GM12878 (cell line): ENCODE data around the gene TGFB1. TPM values are rescaled to one million over a fixed set of nuclear protein-coding genes. Genes with fewer than 3 reads are reported as not detected.

Experiments
- ATAC-seq: fragments of 200-7000 bp; cut with Tn5 transposase; 3 replicates; pipeline ENCODE4 v1.9.1; 2020; ENCODE audit warnings: mild to moderate bottlenecking, moderate library complexity
- BruUV-seq: library from RNA; stranded (reverse); fragments of 400-500 nt; replicated peaks from 2 replicates; lab custom pipeline; 2021; lab: Mats Ljungman, UMichigan
- CTCF ChIA-PET: fragments of 300-600 bp; sonication (Branson Sonifier 250); formaldehyde crosslinking; extraction: SDS; loops from one replicate; lab custom pipeline; 2021; ENCODE audit warnings: inconsistent platforms; lab: Yijun Ruan, JAX
- POLR2A ChIA-PET: fragments of 350-600 bp; formaldehyde crosslinking; extraction: SDS; loops from one replicate; lab custom pipeline; 2021; ENCODE audit warnings: inconsistent platforms; lab: Charles Lee
- RAD21 ChIA-PET: fragments of 300-600 bp; sonication (Branson Sonifier 250); formaldehyde crosslinking; loops from one replicate; lab custom pipeline; 2023; ENCODE audit warnings: antibody characterized with exemption; ENCODE audit not compliant: unreplicated experiment; lab: Charles Lee
- SMC1A ChIA-PET: fragments of 300-600 bp; sonication (Branson Sonifier 250); formaldehyde crosslinking; loops from one replicate; lab custom pipeline; 2023; ENCODE audit not compliant: unreplicated experiment, uncharacterized antibody; lab: Charles Lee
- DNase-seq: peaks from one replicate; pipeline ENCODE4 v3.0.0-alpha.2; 2011; ENCODE audit warnings: low read depth, low spot score
- FAIRE-seq: peaks from 3 replicates; lab custom pipeline; 2011; peaks lifted over from hg19 to GRCh38; lab: Jason Lieb, UNC
- H2AFZ ChIP-seq: 2 replicates; pipeline ENCODE4 v1.6.0; 2011; ENCODE audit warnings: low read depth, low read length, control low read depth; ENCODE audit not compliant: control insufficient read depth
- H3K27ac ChIP-seq: 2 replicates; pipeline ENCODE4 v1.5.1; 2011; ENCODE audit warnings: control low read depth; ENCODE audit not compliant: control insufficient read depth, insufficient read depth
- H3K27me3 ChIP-seq, 2 experiments: replicated peaks in 1 of 2; 2 replicates each; pipeline versions ENCODE4 v1.6.0 to v1.6.1; 2011; ENCODE audit warnings: low read length in 1 of 2; ENCODE audit not compliant: control insufficient read depth in 2 of 2, insufficient read depth in 2 of 2
- H3K36me3 ChIP-seq, 2 experiments: 2 replicates each; pipeline ENCODE4 v1.5.1; 2011; ENCODE audit warnings: low read length in 1 of 2; ENCODE audit not compliant: control insufficient read depth in 2 of 2, insufficient read depth in 2 of 2
- H3K4me1 ChIP-seq: 2 replicates; pipeline ENCODE4 v1.6.1; 2011; ENCODE audit warnings: mild to moderate bottlenecking, low read length, moderate library complexity, mixed read lengths; ENCODE audit not compliant: control insufficient read depth, insufficient read depth
- H3K4me2 ChIP-seq: 2 replicates; pipeline ENCODE4 v1.6.0; 2011; ENCODE audit warnings: control low read depth; ENCODE audit not compliant: control insufficient read depth, insufficient read depth
- H3K4me3 ChIP-seq: fragments of 200-600 bp; sonication (generic); 2 replicates; pipeline ENCODE4 v1.5.1; 2016
- H3K79me2 ChIP-seq: 2 replicates; pipeline ENCODE4 v1.6.0; 2011; ENCODE audit warnings: low read length; ENCODE audit not compliant: control insufficient read depth, insufficient read depth
- H3K9ac ChIP-seq: 2 replicates; pipeline ENCODE4 v1.8.0; 2011; ENCODE audit warnings: low read length, control low read depth, mixed read lengths; ENCODE audit not compliant: control insufficient read depth, insufficient read depth
- H3K9me3 ChIP-seq: replicated peaks from 3 replicates; pipeline ENCODE4 v1.5.1; 2011; ENCODE audit warnings: mild to moderate bottlenecking, low read length; ENCODE audit not compliant: control insufficient read depth, insufficient read depth
- H4K20me1 ChIP-seq: 2 replicates; pipeline ENCODE4 v1.6.0; 2011; ENCODE audit not compliant: control insufficient read depth, insufficient read depth
- EED ChIP-seq: sonication (generic); IDR thresholded peaks from 2 replicates; pipeline ENCODE4 v1.6.1; 2016; ENCODE audit warnings: antibody characterized with exemption, low read depth
- FOXM1 ChIP-seq: IDR thresholded peaks from 2 replicates; pipeline ENCODE4 v1.6.1; 2012; ENCODE audit warnings: low read depth, mild to moderate bottlenecking, inconsistent platforms, low read length, moderate library complexity
- POLR2A ChIP-seq: IDR thresholded peaks from 2 replicates; pipeline ENCODE4 v1.6.1; 2011; ENCODE audit warnings: low read depth, mild to moderate bottlenecking, low read length
- RBBP5 ChIP-seq: fragments of 200-600 bp; sonication (generic); conservative IDR thresholded peaks from 2 replicates; pipeline ENCODE4 v1.6.1; 2016
- ZBED1 ChIP-seq: IDR thresholded peaks from 2 replicates; pipeline ENCODE4 v1.6.1; 2016; ENCODE audit warnings: borderline replicate concordance
- WGBS: methylation state at CpG from one replicate; pipeline ENCODE4 v1.1.6; 2016; ENCODE audit warnings: low lambda C conversion rate; ENCODE audit not compliant: insufficient replicate concordance, insufficient coverage; ENCODE audit errors: missing lambda C conversion rate; 5-methylcytosine and 5-hydroxymethylcytosine counted together
- in situ Hi-C: fragments of 300-500 bp; cut with MboI; formaldehyde crosslinking; loops from 9 replicates; pipeline ENCODE4 v1.14.3; 2018; ENCODE audit warnings: mixed read lengths
- intact Hi-C: fragments of 100-400 bp; cut with micrococcal nuclease; formaldehyde crosslinking; loops from one replicate; pipeline ENCODE4 v1.14.2; 2022; ENCODE audit not compliant: unreplicated experiment
- polyA plus RNA-seq, 11 experiments: library from polyadenylated mRNA; depleted of rRNA in 4 of 11; unstranded in 6 of 11; stranded (reverse) in 5 of 11; fragments of >200 nt; fragmentation: Nextera tagmentation in 4 of 11; fragmentation: Illumina TruSeq in 1 of 11; extraction: Ambion mirVana in 4 of 11; extraction: Trizol in 1 of 11; gene quantifications; 1 replicate in 1 of 11; 2 replicates in 10 of 11; pipeline versions ENCODE4 v1.2.1 to v1.2.3, GENCODE V29; 2011 to 2016; ENCODE audit warnings: inconsistent platforms in 2 of 11, missing spikeins in 2 of 11, low read depth in 1 of 11
- total RNA-seq, 4 experiments: library from RNA; depleted of rRNA in 3 of 4; stranded (reverse); fragments of >200 nt in 3 of 4; fragmentation: Illumina TruSeq in 1 of 4; extraction: Trizol in 1 of 4; gene quantifications; 2 replicates each; pipeline versions ENCODE4 v1.2.1 to v1.2.3, GENCODE V29; 2013 to 2021
- TF ChIP-seq, protein P1 (sequence below): fragments of 450-650 bp; formaldehyde crosslinking; IDR thresholded peaks from 2 replicates; pipeline ENCODE4 v1.4.0; 2022; ENCODE audit warnings: mild to moderate bottlenecking, moderate library complexity

Gene TGFB1
- total and polyA plus RNA-seq, 10 of the 15 experiments (the other 5 are each of a cell fraction or from before 2014, with no cell fraction given) = 0.23 to 120 (median 10.9) TPM

DNA sequence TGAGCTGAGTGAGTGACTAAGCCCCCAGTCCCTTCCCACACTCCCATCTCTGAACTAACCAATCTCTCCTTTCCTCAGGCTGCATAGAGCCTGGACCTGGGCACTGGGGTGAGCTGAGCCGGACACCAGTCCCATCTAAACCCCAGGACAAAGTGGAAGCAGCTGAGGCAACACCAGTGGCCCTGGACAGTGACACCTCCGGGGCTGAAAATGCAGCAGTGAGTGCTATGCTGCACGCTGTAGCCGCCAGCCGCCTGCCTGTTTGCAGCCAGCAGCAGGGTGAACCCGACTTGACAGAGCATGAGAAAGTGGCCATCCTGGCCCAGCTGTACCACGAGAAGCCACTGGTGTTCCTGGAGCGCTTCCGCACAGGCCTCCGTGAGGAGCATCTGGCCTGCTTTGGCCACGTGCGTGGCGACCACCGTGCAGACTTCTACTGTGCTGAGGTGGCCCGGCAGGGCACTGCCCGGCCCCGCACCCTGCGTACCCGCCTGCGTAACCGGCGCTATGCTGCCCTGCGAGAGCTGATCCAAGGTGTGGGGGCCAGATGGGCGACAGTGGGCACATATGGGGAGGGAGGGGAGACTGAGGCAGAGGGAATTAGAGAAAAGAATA is 37.3 kb downstream of the TGFB1 start:
- peaks cover 10% of the 10 kb centered on the region for H3K79me2 ChIP-seq
- in situ Hi-C loops (no loop called here), intact Hi-C loops (no loop called here)
- no TSS peak for BruUV-seq
- SMC1A ChIA-PET = no interaction called here
- RAD21 ChIA-PET = no interaction called here
- H3K27ac ChIP-seq = no peak overlapping the region
- no peaks in the 10 kb centered on the region for H3K9me3 ChIP-seq
- no peak for TF ChIP-seq ZBED1
- TF ChIP-seq, protein P1, sequence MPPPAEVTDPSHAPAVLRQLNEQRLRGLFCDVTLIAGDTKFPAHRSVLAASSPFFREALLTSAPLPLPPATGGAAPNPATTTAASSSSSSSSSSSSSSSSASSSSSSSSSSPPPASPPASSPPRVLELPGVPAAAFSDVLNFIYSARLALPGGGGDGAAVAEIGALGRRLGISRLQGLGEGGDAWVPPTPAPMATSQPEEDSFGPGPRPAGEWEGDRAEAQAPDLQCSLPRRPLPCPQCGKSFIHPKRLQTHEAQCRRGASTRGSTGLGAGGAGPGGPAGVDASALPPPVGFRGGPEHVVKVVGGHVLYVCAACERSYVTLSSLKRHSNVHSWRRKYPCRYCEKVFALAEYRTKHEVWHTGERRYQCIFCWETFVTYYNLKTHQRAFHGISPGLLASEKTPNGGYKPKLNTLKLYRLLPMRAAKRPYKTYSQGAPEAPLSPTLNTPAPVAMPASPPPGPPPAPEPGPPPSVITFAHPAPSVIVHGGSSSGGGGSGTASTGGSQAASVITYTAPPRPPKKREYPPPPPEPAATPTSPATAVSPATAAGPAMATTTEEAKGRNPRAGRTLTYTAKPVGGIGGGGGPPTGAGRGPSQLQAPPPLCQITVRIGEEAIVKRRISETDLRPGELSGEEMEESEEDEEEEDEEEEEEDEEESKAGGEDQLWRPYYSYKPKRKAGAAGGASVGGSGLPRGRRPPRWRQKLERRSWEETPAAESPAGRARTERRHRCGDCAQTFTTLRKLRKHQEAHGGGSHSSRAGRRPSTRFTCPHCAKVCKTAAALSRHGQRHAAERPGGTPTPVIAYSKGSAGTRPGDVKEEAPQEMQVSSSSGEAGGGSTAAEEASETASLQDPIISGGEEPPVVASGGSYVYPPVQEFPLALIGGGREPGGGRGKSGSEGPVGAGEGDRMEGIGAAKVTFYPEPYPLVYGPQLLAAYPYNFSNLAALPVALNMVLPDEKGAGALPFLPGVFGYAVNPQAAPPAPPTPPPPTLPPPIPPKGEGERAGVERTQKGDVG (CRISPR knock-in tag) = no peak
- TF ChIP-seq POLR2A = peak; percentile 27; the same call in 1 of the 2 replicates
- TF ChIP-seq RBBP5 = no peak
- TF ChIP-seq EED = no peak
- TF ChIP-seq FOXM1 = no peak
- FAIRE-seq (no peak), ATAC-seq (no peak), DNase-seq (no peak)
- POLR2A ChIA-PET = interaction anchor here (0.6 kb wide), 1 partner anchor 78 kb away, joined by 7 read pairs; no protein-coding TSS in a partner anchor
- WGBS = 97% methylated on average over 24 of the region's 24 CpGs
- H3K27me3 ChIP-seq = no peaks in the 10 kb centered on the region
- no peak overlapping the region for H3K4me3 ChIP-seq
- no peak overlapping the region for H2AFZ ChIP-seq
- no peaks in the 10 kb centered on the region for H3K4me1 ChIP-seq
- H3K36me3 ChIP-seq = peaks cover 19 to 25% of the 10 kb centered on the region in 2 experiments
- CTCF ChIA-PET = interaction anchor here (1.2 kb wide), 1 partner anchor 7 kb away, joined by 3 read pairs; no protein-coding TSS in a partner anchor
- no peaks in the 10 kb centered on the region for H4K20me1 ChIP-seq
- H3K9ac ChIP-seq = no peak overlapping the region
- H3K4me2 ChIP-seq = no peak overlapping the region
